ENCODE results near the gene GPR26. TPM values are rescaled to one million over a fixed set of nuclear protein-coding genes. Genes with fewer than 3 reads are reported as not detected.

Gene GPR26
- total RNA-seq, 1 donor from 2014 or later = not detected

GRCh38 chr10:123645615-123646014, 20.5 kb upstream of the GPR26 start:
- no peak for DNase-seq (ENCODE audit: low spot score)

GRCh38 chr10:123648595-123648994, 17.6 kb upstream of the GPR26 start:
- no peak for DNase-seq (ENCODE audit: low spot score)

GRCh38 chr10:123649676-123650075, 16.5 kb upstream of the GPR26 start:
- DNase-seq (ENCODE audit: low spot score) = no peak

GRCh38 chr10:123651421-123652047, 14.6 kb upstream of the GPR26 start:
- no peak for DNase-seq (ENCODE audit: low spot score)

- DNase-seq (ENCODE audit: low spot score) = no peak
Observed at GRCh38 chr10:123655751-123656150, 10.4 kb upstream of the GPR26 start.

GRCh38 chr10:123663522-123663921, 2.6 kb upstream of the GPR26 start:
- no peak for DNase-seq (ENCODE audit: low spot score)

GRCh38 chr10:123665491-123666286, 466 bp upstream of the GPR26 start:
- no peak for DNase-seq (ENCODE audit: low spot score)

- DNase-seq (ENCODE audit: low spot score) = no peak
Observed at GRCh38 chr10:123669886-123670285, 3.7 kb downstream of the GPR26 start.

GRCh38 chr10:123673198-123673597, 7.0 kb downstream of the GPR26 start:
- no peak for DNase-seq (ENCODE audit: low spot score)

GRCh38 chr10:123674741-123675140, 8.6 kb downstream of the GPR26 start:
- no peak for DNase-seq (ENCODE audit: low spot score)

- no peak for DNase-seq (ENCODE audit: low spot score)
Observed at GRCh38 chr10:123675811-123676210, 9.7 kb downstream of the GPR26 start.

- no peak for DNase-seq (ENCODE audit: low spot score)
Observed at GRCh38 chr10:123677556-123677955, 11.4 kb downstream of the GPR26 start.

GRCh38 chr10:123678376-123678775, 12.2 kb downstream of the GPR26 start:
- DNase-seq (ENCODE audit: low spot score) = no peak

GRCh38 chr10:123681285-123681684, 15.1 kb downstream of the GPR26 start:
- DNase-seq (ENCODE audit: low spot score) = no peak

GRCh38 chr10:123682477-123682876, 16.3 kb downstream of the GPR26 start:
- DNase-seq (ENCODE audit: low spot score) = no peak

- no peak for DNase-seq (ENCODE audit: low spot score)
Observed at GRCh38 chr10:123683459-123683858, 17.3 kb downstream of the GPR26 start.

GRCh38 chr10:123683865-123684264, 17.7 kb downstream of the GPR26 start:
- DNase-seq (ENCODE audit: low spot score) = no peak

GRCh38 chr10:123685260-123685659, 19.1 kb downstream of the GPR26 start:
- DNase-seq (ENCODE audit: low spot score) = no peak

GRCh38 chr10:123687758-123688157, 21.6 kb downstream of the GPR26 start:
- DNase-seq (ENCODE audit: low spot score) = no peak

- no peak for DNase-seq (ENCODE audit: low spot score)
Observed at GRCh38 chr10:123689880-123690279, 23.7 kb downstream of the GPR26 start.

GRCh38 chr10:123703195-123703790, 37.1 kb downstream of the GPR26 start:
- no peak for DNase-seq (ENCODE audit: low spot score)

- DNase-seq (ENCODE audit: low spot score) = no peak
Observed at GRCh38 chr10:123704076-123704475, 37.9 kb downstream of the GPR26 start.

- no peak for DNase-seq (ENCODE audit: low spot score)
Observed at GRCh38 chr10:123704812-123705211, 38.7 kb downstream of the GPR26 start.

All from mucosa of gallbladder (tissue), 1 donor.